H9 (cell line): ENCODE measurements around the gene KCNA5. TPM values are rescaled to one million over a fixed set of nuclear protein-coding genes. Genes with fewer than 3 reads are reported as not detected.

Source experiments
- DNase-seq: peaks from one replicate; pipeline ENCODE4 v3.0.0-alpha.2; 2017
- H2AFZ ChIP-seq: one replicate; pipeline ENCODE4 v1.6.1; 2013; ENCODE audit warnings: mild to moderate bottlenecking, low read length, control low read depth, moderate library complexity
- H2AK5ac ChIP-seq: 2 replicates; pipeline ENCODE4 v1.6.1; 2013; ENCODE audit warnings: low read length, control low read depth, mixed read lengths; ENCODE audit not compliant: insufficient read length
- H2BK120ac ChIP-seq: one replicate; pipeline ENCODE4 v1.6.1; 2013; ENCODE audit warnings: low read depth, mild to moderate bottlenecking, low read length, control low read depth, inconsistent platforms; ENCODE audit not compliant: poor library complexity, severe bottlenecking
- H2BK12ac ChIP-seq: 2 replicates; pipeline ENCODE4 v1.6.1; 2013; ENCODE audit warnings: low read length, control low read depth, mixed read lengths, low read depth; ENCODE audit not compliant: insufficient read length
- H2BK15ac ChIP-seq: 2 replicates; pipeline ENCODE4 v1.6.1; 2013; ENCODE audit warnings: low read depth, low read length, control low read depth
- H2BK20ac ChIP-seq: one replicate; pipeline ENCODE4 v1.6.1; 2013; ENCODE audit warnings: low read depth, mild to moderate bottlenecking, low read length, control low read depth, inconsistent platforms; ENCODE audit not compliant: poor library complexity, severe bottlenecking
- H2BK5ac ChIP-seq: 2 replicates; pipeline ENCODE4 v1.6.1; 2013; ENCODE audit warnings: low read length, control low read depth, mixed read lengths; ENCODE audit not compliant: insufficient read length
- H3K14ac ChIP-seq: 2 replicates; pipeline ENCODE4 v1.6.1; 2013; ENCODE audit warnings: low read length, control low read depth; ENCODE audit not compliant: insufficient read depth
- H3K18ac ChIP-seq: 2 replicates; pipeline ENCODE4 v1.6.1; 2013; ENCODE audit warnings: low read depth, mild to moderate bottlenecking, mixed read lengths, low read length, control low read depth; ENCODE audit not compliant: insufficient read length
- H3K23ac ChIP-seq: 2 replicates; pipeline ENCODE4 v1.6.1; 2013; ENCODE audit warnings: low read length, control low read depth, mixed read lengths, low read depth; ENCODE audit not compliant: insufficient read length
- H3K23me2 ChIP-seq: 2 replicates; pipeline ENCODE4 v1.6.1; 2013; ENCODE audit warnings: low read depth, mild to moderate bottlenecking, mixed read lengths, low read length, control low read depth; ENCODE audit not compliant: insufficient read length, poor library complexity, severe bottlenecking
- H3K27ac ChIP-seq: 2 replicates; pipeline ENCODE4 v1.5.1; 2013; ENCODE audit warnings: low read length, control low read depth, mixed read lengths, low read depth; ENCODE audit not compliant: insufficient read length
- H3K27me3 ChIP-seq: 2 replicates; pipeline ENCODE4 v1.6.1; 2013; ENCODE audit warnings: low read length, control low read depth, inconsistent platforms; ENCODE audit not compliant: insufficient read depth
- H3K4ac ChIP-seq: 2 replicates; pipeline ENCODE4 v1.6.1; 2013; ENCODE audit warnings: low read depth, mild to moderate bottlenecking, control low read depth, inconsistent platforms, low read length, moderate library complexity
- H3K4me1 ChIP-seq: 2 replicates; pipeline ENCODE4 v1.6.1; 2013; ENCODE audit warnings: low read length, control low read depth, inconsistent platforms; ENCODE audit not compliant: insufficient read depth
- H3K4me2 ChIP-seq: 2 replicates; pipeline ENCODE4 v1.6.1; 2013; ENCODE audit warnings: low read length, control low read depth, mixed read lengths; ENCODE audit not compliant: insufficient read length, insufficient read depth
- H3K56ac ChIP-seq: 2 replicates; pipeline ENCODE4 v1.6.1; 2013; ENCODE audit warnings: low read depth, mild to moderate bottlenecking, mixed read lengths, low read length, control low read depth; ENCODE audit not compliant: insufficient read length
- H3K79me1 ChIP-seq: 2 replicates; pipeline ENCODE4 v1.6.1; 2013; ENCODE audit warnings: low read depth, mild to moderate bottlenecking, moderate library complexity, low read length, control low read depth, inconsistent platforms; ENCODE audit not compliant: insufficient read depth, poor library complexity, severe bottlenecking
- H3K79me2 ChIP-seq: 2 replicates; pipeline ENCODE4 v1.6.1; 2013; ENCODE audit warnings: low read length, control low read depth, inconsistent platforms; ENCODE audit not compliant: insufficient read depth
- H3K9ac ChIP-seq: 2 replicates; pipeline ENCODE4 v1.6.1; 2013; ENCODE audit warnings: low read length, control low read depth, mixed read lengths; ENCODE audit not compliant: insufficient read length; ENCODE audit errors: extremely low read depth
- H3K9me3 ChIP-seq: one replicate; pipeline ENCODE4 v1.6.1; 2013; ENCODE audit warnings: low read depth, low read length, inconsistent platforms; ENCODE audit not compliant: control insufficient read depth
- H3T11ph ChIP-seq: one replicate; pipeline ENCODE4 v1.6.1; 2013; ENCODE audit warnings: mild to moderate bottlenecking, low read length, control low read depth, inconsistent platforms
- H4K20me1 ChIP-seq: one replicate; pipeline ENCODE4 v1.6.1; 2013; ENCODE audit not compliant: control insufficient read depth, insufficient read length, insufficient read depth
- H4K5ac ChIP-seq: 2 replicates; pipeline ENCODE4 v1.6.1; 2013; ENCODE audit warnings: low read depth, mild to moderate bottlenecking, mixed read lengths, low read length, control low read depth; ENCODE audit not compliant: insufficient read length
- H4K8ac ChIP-seq: replicated peaks from 2 replicates; pipeline ENCODE4 v1.6.1; 2013; ENCODE audit warnings: low read length, control low read depth, mixed read lengths, low read depth; ENCODE audit not compliant: insufficient read length
- H4K91ac ChIP-seq: 2 replicates; pipeline ENCODE4 v1.6.1; 2013; ENCODE audit warnings: low read depth, mild to moderate bottlenecking, moderate library complexity, mixed read lengths, low read length, control low read depth; ENCODE audit not compliant: insufficient read length
- H3K27ac Mint-ChIP-seq, 3 experiments: 2 replicates in 2 of 3; 3 replicates in 1 of 3; pipeline ENCODE4 v1.8.0; 2020 to 2021; ENCODE audit warnings: mixed read lengths in 3 of 3, mild to moderate bottlenecking in 1 of 3, moderate library complexity in 1 of 3
- H3K27me3 Mint-ChIP-seq: 2 replicates; pipeline ENCODE4 v1.8.0; 2021; ENCODE audit warnings: low read depth, mild to moderate bottlenecking, moderate library complexity, mixed read lengths
- H3K36me3 Mint-ChIP-seq, 3 experiments: 2 replicates in 2 of 3; 3 replicates in 1 of 3; pipeline ENCODE4 v1.8.0; 2020 to 2021; ENCODE audit warnings: low read depth in 3 of 3, mixed read lengths in 3 of 3; ENCODE audit not compliant: insufficient read depth in 1 of 3
- H3K4me1 Mint-ChIP-seq, 2 experiments: 2 replicates each; pipeline ENCODE4 v1.8.0; 2020; ENCODE audit warnings: mixed read lengths in 2 of 2
- H3K4me3 Mint-ChIP-seq, 2 experiments: 2 replicates in 1 of 2; 3 replicates in 1 of 2; pipeline ENCODE4 v1.8.0; 2020 to 2021; ENCODE audit warnings: mild to moderate bottlenecking in 2 of 2, mixed read lengths in 2 of 2, moderate library complexity in 1 of 2
- H3K9me3 Mint-ChIP-seq, 2 experiments: 2 replicates in 1 of 2; 3 replicates in 1 of 2; pipeline ENCODE4 v1.8.0; 2020; ENCODE audit warnings: mild to moderate bottlenecking in 2 of 2, mixed read lengths in 2 of 2, moderate library complexity in 1 of 2
- WGBS: extraction: QIAGEN DNeasy Blood & Tissue Kit; methylation state at CpG from one replicate; pipeline ENCODE4 v1.1.7; 2013; ENCODE audit warnings: missing lambda C conversion rate, low lambda C conversion rate, mixed read lengths; ENCODE audit not compliant: insufficient read length; ENCODE audit errors: extremely low coverage; 5-methylcytosine and 5-hydroxymethylcytosine counted together
- total RNA-seq: library from RNA; stranded (reverse); gene quantifications from 2 replicates; pipeline ENCODE4 v1.2.1, GENCODE V29; 2021
- TF ChIP-seq, protein P1 (sequence below): fragments of 200-600 bp; sonication (generic); conservative IDR thresholded peaks from 3 replicates; pipeline ENCODE4 v1.8.0; 2021; ENCODE audit warnings: antibody characterized with exemption, mild to moderate bottlenecking

KCNA5 gene
- total RNA-seq, 1 experiment from 2014 or later, result 0.22 TPM

DNA sequence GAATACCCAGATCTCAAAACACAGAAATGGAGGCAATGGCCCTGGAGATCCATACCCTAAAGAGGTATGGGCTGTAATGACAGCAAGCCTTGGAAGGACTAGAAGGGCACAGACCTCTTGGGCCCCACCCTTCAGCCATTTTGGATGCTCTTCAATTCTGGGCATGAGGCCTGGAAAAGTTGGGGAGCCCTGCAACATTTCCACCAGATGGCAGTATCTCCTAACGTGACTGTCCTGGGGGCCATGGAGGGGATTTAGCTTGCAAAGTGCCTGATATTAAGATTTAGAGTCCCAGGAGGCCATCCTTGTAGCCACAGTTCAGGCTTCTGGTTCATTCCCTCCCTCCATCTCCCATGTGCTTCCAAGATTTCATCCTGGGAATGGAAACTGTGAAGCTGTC lies 30.2 kb downstream of the KCNA5 start:
- H3K23ac ChIP-seq, result no peak overlapping the region
- H3K56ac ChIP-seq, result no peak overlapping the region
- H2AFZ ChIP-seq, result no peak overlapping the region
- H3K27ac Mint-ChIP-seq, result no peak overlapping the region
- no peak overlapping the region for H3K4me2 ChIP-seq
- peak; percentile 64 for DNase-seq
- no peaks in the 10 kb centered on the region for H3K79me2 ChIP-seq
- no peaks in the 10 kb centered on the region for H4K20me1 ChIP-seq
- no peaks in the 10 kb centered on the region for H3K9me3 Mint-ChIP-seq
- H2BK120ac ChIP-seq, result no peak overlapping the region
- no peak overlapping the region for H2BK5ac ChIP-seq
- H2BK12ac ChIP-seq, result no peak overlapping the region
- no peak overlapping the region for H4K8ac ChIP-seq
- no peak overlapping the region for H4K5ac ChIP-seq
- H3K9me3 ChIP-seq, result no peaks in the 10 kb centered on the region
- TF ChIP-seq, protein P1, sequence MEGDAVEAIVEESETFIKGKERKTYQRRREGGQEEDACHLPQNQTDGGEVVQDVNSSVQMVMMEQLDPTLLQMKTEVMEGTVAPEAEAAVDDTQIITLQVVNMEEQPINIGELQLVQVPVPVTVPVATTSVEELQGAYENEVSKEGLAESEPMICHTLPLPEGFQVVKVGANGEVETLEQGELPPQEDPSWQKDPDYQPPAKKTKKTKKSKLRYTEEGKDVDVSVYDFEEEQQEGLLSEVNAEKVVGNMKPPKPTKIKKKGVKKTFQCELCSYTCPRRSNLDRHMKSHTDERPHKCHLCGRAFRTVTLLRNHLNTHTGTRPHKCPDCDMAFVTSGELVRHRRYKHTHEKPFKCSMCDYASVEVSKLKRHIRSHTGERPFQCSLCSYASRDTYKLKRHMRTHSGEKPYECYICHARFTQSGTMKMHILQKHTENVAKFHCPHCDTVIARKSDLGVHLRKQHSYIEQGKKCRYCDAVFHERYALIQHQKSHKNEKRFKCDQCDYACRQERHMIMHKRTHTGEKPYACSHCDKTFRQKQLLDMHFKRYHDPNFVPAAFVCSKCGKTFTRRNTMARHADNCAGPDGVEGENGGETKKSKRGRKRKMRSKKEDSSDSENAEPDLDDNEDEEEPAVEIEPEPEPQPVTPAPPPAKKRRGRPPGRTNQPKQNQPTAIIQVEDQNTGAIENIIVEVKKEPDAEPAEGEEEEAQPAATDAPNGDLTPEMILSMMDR, result peak; percentile 72
- no CpG with 5 or more reads among the region's 1 CpG for WGBS
- H3K4me1 Mint-ChIP-seq, result peaks cover 24 to 33% of the 10 kb centered on the region in 2 experiments
- no peaks in the 10 kb centered on the region; the same call in 1 of the 2 replicates for H3K4me1 ChIP-seq
- no peak overlapping the region for H3K4me3 Mint-ChIP-seq
- no peak overlapping the region for H3T11ph ChIP-seq
- no peaks in the 10 kb centered on the region for H3K79me1 ChIP-seq
- no peak overlapping the region for H3K18ac ChIP-seq
- H3K36me3 Mint-ChIP-seq, result no peaks in the 10 kb centered on the region
- no peak overlapping the region for H3K4ac ChIP-seq
- H3K27me3 Mint-ChIP-seq, result peaks cover 6% of the 10 kb centered on the region
- no peak overlapping the region for H2BK20ac ChIP-seq
- H3K27me3 ChIP-seq, result no peaks in the 10 kb centered on the region
- no peak overlapping the region for H3K14ac ChIP-seq
- no peak overlapping the region for H2BK15ac ChIP-seq
- no peaks in the 10 kb centered on the region for H3K23me2 ChIP-seq
- no peak overlapping the region for H3K27ac ChIP-seq
- no peak overlapping the region for H3K9ac ChIP-seq
- H2AK5ac ChIP-seq, result no peak overlapping the region
- no peak overlapping the region for H4K91ac ChIP-seq
